NCI-H2196 treated with DMSO at 0.1 percent for 48 hours (cell line): ENCODE results near the gene BZW2.
"Not testable (repeated sequence)": the region's sequence is repeated elsewhere in the genome, so short reads cannot be mapped to it uniquely, and the experiment has no call there.

Experiments
- DNase-seq: peaks from one replicate; lab custom pipeline; 2025; ENCODE audit not compliant: unreplicated experiment; lab: John Stamatoyannopoulos, UW

Gene BZW2

GRCh38 chr7:16670021-16670420 lies 24.0 kb downstream of the BZW2 start:
- DNase-seq = no peak

DNA sequence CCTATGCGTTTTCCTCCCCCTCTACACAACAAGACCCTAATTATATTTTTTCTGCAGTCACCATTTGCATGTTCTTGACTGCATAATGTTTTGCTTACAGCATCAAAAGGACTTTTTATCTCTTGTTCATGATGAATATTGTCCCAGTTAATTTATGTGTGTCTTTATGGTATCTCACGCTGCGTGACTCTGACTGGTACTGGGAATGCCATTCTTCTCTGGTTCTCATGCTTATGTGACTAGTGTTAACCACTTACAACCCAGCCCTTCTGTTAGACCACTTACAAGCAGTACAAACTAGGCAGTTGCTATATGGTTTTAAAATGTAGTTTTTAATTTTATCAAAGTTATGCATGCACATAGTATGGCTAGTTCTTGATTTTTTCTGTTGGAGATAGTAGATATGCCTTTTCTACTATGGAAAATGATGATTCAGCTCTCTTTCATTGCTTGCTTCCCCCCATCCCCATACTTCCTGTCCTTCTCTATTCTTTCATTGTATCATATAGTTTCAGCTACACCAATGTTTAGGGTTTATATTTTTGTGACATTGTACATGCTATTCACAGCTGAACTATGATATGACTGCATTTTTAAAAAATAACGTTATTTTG lies 24.9 kb downstream of the BZW2 start:
- DNase-seq = no peak

DNA sequence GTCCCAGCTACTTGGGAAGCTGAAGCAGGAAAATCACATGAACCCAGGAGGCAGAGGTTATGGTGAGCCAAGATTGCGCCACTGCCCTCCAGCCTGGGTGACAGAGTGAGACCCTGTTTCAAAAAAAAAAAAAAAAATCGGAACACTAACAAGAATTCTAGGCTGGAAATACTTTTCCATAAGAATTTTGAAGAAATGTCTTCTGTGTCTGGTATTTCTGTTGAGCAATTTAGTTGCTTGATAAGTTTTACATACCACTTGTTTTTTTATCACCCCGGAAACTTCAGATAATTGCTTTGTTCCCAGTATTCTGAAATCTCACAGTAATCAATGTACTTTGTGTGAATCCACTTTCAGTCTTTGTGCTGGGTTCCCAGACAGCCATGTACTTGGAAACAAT lies 25.8 kb downstream of the BZW2 start:
- DNase-seq = no peak

- no peak for DNase-seq
These were observed 29.3 kb downstream of the BZW2 start for GRCh38 chr7:16675277-16675676.

DNA sequence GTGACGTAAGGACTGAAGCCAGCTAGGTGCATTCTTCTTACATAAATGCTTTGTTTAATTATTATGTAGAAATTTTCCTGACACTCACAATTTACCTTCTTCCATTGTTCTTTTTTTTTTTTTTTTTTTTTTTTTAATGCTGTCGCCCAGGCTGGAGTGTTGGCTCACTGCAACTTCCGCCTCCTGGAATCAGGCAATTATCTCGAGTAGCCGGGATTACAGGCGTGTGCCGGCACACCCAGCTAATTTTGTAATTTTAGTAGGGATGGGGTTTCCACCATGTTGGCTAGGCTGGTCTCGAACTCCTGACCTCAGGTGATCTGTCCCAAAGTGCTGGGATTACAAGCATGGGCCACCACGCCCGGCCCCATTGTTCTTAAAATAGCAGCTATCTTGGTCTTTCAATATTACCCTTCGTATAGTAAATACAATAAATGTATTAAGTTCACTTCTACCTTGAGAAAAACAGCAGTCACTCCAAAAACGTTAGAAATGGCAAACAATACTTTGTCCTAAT lies 32.1 kb downstream of the BZW2 start:
- no peak for DNase-seq

GRCh38 chr7:16678645-16679566 lies 32.9 kb downstream of the BZW2 start:
- not testable (repeated sequence) for DNase-seq

DNA sequence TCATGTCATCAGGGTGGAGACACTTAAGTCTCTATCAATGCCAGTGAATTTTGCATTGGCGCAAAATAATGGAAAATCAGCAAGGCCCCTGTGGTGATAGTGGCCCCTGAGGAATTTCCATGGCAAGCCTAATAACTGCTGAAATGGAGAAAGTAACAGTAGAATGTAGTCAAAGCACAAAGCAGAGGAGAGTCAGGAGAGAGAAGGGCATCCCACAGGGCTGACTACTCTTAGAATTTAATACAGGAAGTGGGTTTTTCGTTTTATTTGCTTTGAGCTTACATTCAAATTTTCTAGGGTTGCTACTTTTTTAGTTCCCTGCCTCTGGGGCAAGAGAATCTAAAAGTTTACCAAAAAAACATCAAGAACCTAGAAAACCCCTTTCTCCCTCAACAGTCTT lies 39.0 kb downstream of the BZW2 start:
- DNase-seq = no peak

- no peak for DNase-seq
These were observed 39.6 kb downstream of the BZW2 start for GRCh38 chr7:16685535-16685934.

- DNase-seq = no peak
These were observed 42.3 kb downstream of the BZW2 start for GRCh38 chr7:16688249-16688648.

GRCh38 chr7:16691241-16691640 lies 45.3 kb downstream of the BZW2 start:
- DNase-seq = no peak

- no peak for DNase-seq
These were observed 47.8 kb downstream of the BZW2 start for GRCh38 chr7:16693601-16694318.

DNA sequence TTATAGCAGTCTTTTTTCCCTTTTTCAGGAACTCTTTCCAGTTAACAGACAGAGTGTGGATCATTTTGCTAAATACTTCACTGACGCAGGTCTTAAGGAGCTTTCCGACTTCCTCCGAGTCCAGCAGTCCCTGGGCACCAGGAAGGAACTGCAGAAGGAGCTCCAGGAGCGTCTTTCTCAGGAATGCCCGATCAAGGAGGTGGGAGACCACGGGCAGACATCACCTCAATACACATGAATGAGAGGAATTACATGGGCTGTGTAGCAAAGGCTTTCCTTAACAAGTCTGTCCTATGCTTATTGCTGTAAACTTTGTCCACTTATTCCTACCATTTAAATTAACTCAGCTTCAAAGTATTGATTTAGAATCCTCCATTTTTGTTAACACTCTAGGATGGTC lies 48.8 kb downstream of the BZW2 start:
- no peak for DNase-seq

DNA sequence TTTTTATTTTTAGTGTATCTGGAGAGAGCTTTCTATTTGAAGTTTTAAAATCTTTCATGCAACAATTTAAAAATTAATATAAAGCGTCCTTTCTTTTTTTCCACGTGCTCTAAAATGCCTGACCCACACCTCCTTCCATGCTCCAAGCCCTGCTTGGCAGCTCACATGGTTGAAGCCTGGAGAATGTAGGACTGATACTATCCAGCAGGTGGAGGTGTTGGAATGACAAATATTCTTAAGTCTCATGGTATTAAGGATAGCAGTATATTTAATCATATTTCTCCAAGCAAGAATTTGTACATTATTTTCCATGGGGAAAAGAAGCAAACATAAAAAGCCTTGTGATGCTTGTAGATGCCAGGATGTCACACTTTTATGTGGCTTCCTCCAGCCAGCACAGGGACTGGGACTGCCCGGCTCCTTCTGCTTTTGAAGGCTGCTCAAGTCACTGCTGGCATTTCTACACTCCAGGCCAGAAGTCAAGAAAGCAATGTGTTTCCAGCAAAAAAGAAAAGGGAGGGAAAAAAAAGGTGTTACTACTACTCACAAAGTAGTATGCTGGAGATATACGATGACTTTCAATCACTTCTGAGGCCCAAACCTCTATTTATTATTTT lies 49.7 kb downstream of the BZW2 start:
- peak; percentile 3 for DNase-seq

DNA sequence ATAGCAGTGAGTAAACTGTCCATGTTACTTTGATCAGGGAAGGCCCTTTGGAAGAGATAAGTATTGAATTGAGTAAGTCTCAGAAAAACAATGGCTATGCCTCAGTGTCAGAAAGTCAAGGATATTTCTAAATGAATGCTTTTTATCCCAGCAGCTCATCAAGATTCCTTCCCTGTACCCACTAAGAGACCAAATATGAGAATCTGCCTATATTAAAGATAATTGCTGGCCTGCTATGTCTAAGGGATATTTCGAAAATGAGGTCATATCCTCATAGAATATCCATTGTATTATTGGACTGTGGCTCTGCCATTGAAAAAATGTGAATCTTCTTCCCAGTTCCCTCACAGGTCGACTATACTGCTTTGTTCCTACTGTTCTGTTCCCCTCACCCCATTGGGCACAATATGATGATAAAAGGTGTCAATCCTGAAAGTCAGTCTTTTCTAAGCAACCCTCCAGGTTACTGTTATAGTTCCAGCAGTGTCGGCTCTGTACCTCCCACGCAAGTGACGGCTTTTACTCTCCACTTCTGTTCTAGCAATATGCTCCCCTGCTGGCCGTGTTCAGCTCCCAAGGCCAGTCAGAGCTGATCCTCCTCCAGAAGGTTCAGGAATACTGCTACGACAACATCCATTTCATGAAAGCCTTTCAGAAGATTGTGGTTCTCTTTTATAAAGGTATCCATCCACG lies 51.7 kb downstream of the BZW2 start:
- no peak for DNase-seq

DNA sequence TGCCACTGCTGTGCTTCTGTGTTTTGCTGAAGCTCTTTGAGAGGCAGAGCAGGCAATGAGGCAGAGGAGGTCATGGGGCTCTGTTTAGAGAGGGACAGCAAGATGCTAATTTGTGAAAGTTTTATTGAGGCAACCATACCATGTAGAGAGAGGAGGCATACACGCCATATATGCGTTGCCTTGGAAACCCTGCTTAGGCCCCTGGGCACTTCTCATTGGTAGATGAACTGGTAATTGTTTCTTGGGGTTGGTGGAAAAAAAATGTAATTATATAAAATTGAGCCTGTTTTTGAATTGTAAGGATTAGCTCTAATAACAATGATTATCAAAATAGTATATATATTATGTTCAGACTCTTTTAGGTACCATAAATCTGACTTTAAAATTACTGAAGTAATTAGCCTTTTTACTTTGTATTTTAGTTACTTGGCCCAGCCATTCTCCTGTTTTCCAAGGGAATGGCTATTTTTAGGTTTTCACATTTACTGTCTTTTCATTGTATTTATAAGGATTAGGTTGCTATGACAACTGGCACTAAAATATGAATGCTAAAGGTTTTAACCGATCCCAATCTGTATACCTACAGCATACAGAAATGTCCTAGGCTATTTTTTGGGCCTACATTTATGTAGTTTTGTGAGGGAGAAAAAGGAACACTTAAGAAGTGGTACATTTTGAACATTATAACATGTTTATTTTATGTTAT lies 52.4 kb downstream of the BZW2 start:
- no peak for DNase-seq

DNA sequence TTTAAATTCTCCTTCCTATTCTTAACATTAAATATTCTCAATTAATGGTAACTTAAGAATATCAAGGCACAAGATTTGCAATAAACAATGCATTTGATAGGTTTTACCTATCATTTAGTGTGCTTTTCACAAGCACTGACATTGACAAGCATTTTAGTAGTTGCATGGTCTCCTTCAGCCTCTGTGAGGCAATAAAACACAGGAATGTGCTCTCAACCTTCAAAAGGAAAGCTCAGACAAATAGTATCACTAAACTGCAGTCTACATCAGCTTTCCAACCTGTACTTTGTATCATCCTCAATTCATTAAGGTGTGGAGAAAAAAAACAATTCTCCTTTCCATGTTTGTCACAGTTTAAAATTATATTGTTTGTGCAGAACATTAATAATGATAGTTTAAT lies 56.5 kb downstream of the BZW2 start:
- DNase-seq = no peak

DNA sequence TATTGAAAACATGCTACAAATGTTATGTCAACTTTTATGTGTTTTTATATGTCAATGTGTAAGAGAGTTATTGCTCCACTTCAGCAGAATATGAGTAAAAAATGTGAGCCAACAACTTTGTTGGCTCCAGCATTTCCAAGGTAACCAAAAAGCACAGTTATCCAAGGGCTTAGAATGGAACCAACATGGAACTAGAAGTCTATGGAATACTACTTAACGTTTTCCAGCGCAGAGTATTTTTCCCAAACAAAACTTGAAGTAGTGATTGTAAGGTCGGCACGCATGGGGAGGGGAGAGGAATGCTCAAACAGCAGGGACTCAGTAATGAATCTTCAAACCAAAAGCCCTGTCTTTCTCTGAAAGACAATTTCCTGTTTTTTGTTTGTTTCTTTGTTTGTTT lies 62.5 kb downstream of the BZW2 start:
- no peak for DNase-seq

- no peak for DNase-seq
These were observed 63.0 kb downstream of the BZW2 start for GRCh38 chr7:16708980-16709379.

- DNase-seq = no peak
These were observed 64.7 kb downstream of the BZW2 start for GRCh38 chr7:16710651-16711050.

- no peak for DNase-seq
These were observed 65.7 kb downstream of the BZW2 start for GRCh38 chr7:16711730-16712129.
